Parathyroid adenoma (tissue), 2 donors: ENCODE data around the gene KIF19.

Source experiments
- H2AFZ ChIP-seq: fragments of 300-600 bp; sonication (generic); one replicate; pipeline ENCODE4 v1.7.0; 2017; ENCODE audit warnings: antibody characterized with exemption, mild to moderate bottlenecking
- H3K27ac ChIP-seq: fragments of 300-600 bp; sonication (generic); one replicate; pipeline ENCODE4 v1.7.0; 2017
- H3K27me3 ChIP-seq: fragments of 300-600 bp; sonication (generic); one replicate; pipeline ENCODE4 v1.7.0; 2017; ENCODE audit warnings: low read length; ENCODE audit not compliant: control insufficient read depth, insufficient read depth
- H3K36me3 ChIP-seq: fragments of 300-600 bp; sonication (generic); one replicate; pipeline ENCODE4 v1.7.0; 2017; ENCODE audit warnings: low read length; ENCODE audit not compliant: control insufficient read depth, insufficient read depth
- H3K4me1 ChIP-seq: fragments of 300-600 bp; sonication (generic); one replicate; pipeline ENCODE4 v1.7.0; 2017; ENCODE audit warnings: control low read depth
- H3K4me2 ChIP-seq: fragments of 300-600 bp; sonication (generic); one replicate; pipeline ENCODE4 v1.7.0; 2017; ENCODE audit warnings: low read length
- H3K4me3 ChIP-seq: fragments of 300-600 bp; sonication (generic); one replicate; pipeline ENCODE4 v1.7.0; 2017; ENCODE audit warnings: low read depth, low read length
- H3K79me2 ChIP-seq: fragments of 300-600 bp; sonication (generic); one replicate; pipeline ENCODE4 v1.7.0; 2017; ENCODE audit warnings: control low read depth
- H3K9ac ChIP-seq: fragments of 300-600 bp; sonication (generic); one replicate; pipeline ENCODE4 v1.7.0; 2017; ENCODE audit warnings: mild to moderate bottlenecking
- H3K9me3 ChIP-seq: fragments of 300-600 bp; sonication (generic); one replicate; pipeline ENCODE4 v1.7.0; 2017; ENCODE audit warnings: low read length; ENCODE audit not compliant: control insufficient read depth
- TF ChIP-seq, protein P1 (sequence below): fragments of 300-600 bp; sonication (generic); IDR thresholded peaks from one replicate; pipeline ENCODE4 v1.7.0; 2017; ENCODE audit warnings: antibody characterized with exemption, mild to moderate bottlenecking
- donor health status: primary hyperparathyroidism.

The KIF19 gene

DNA sequence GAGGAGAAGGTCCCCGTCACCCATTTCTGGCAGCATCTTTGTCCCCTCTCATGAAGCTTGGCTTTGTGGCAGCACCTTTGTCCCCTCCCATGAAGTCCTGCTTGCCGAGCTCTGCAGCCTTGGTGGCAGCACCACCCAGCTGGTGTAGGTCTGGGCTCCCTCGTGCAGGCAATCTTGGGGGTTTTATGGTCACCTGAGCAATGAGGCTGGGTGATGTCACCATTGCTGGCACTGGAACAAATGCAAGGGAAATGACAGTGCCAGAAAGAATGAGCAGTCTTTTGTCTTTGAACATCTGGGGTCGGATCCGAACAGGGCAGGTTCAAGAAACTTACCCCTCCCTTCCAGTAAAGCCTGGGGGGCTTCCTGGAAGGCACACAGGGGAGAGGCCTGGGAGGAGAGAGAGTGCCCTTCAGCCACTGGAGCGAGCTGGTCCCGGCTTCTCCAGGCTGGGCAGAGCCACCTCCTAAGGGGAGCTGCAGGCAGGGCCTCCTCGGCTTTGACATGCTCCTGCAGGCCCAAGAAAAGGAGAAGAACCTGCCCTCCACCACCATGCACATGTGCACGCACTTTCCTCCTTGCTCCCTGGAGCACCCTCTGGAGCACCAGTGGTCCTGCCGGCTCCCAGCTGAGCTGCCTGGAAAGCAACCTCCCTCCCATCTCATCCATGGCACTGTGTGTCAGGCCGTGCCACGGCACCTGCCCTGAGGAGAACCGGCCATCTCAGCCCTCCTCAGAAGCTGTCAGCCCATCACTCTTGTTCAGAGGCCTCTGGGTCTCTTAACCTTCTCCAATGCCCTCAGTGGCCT, 19.6 kb downstream of the KIF19 start:
- no peaks in the 10 kb centered on the region for H3K9me3 ChIP-seq
- TF ChIP-seq, protein P1, sequence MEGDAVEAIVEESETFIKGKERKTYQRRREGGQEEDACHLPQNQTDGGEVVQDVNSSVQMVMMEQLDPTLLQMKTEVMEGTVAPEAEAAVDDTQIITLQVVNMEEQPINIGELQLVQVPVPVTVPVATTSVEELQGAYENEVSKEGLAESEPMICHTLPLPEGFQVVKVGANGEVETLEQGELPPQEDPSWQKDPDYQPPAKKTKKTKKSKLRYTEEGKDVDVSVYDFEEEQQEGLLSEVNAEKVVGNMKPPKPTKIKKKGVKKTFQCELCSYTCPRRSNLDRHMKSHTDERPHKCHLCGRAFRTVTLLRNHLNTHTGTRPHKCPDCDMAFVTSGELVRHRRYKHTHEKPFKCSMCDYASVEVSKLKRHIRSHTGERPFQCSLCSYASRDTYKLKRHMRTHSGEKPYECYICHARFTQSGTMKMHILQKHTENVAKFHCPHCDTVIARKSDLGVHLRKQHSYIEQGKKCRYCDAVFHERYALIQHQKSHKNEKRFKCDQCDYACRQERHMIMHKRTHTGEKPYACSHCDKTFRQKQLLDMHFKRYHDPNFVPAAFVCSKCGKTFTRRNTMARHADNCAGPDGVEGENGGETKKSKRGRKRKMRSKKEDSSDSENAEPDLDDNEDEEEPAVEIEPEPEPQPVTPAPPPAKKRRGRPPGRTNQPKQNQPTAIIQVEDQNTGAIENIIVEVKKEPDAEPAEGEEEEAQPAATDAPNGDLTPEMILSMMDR: no peak
- no peak overlapping the region for H3K4me3 ChIP-seq
- no peak overlapping the region for H2AFZ ChIP-seq
- no peaks in the 10 kb centered on the region for H3K36me3 ChIP-seq
- no peak overlapping the region for H3K9ac ChIP-seq
- no peak overlapping the region for H3K27ac ChIP-seq
- no peak overlapping the region for H3K4me2 ChIP-seq
- no peaks in the 10 kb centered on the region for H3K4me1 ChIP-seq
- no peaks in the 10 kb centered on the region for H3K79me2 ChIP-seq
- no peaks in the 10 kb centered on the region for H3K27me3 ChIP-seq

- Histone ChIP-seq H3K27ac (no peak overlapping the region), H3K79me2 (no peaks in the 10 kb centered on the region), H3K27me3 (no peaks in the 10 kb centered on the region), H3K4me3 (no peak overlapping the region), H3K36me3 (no peaks in the 10 kb centered on the region), H3K9ac (no peak overlapping the region), H3K9me3 (no peaks in the 10 kb centered on the region), H3K4me2 (no peak overlapping the region), H2AFZ (no peak overlapping the region), H3K4me1 (no peaks in the 10 kb centered on the region)
- TF ChIP-seq, protein P1: no peak
Measured at GRCh38 chr17:74347646-74348045, 21.6 kb downstream of the KIF19 start.

DNA sequence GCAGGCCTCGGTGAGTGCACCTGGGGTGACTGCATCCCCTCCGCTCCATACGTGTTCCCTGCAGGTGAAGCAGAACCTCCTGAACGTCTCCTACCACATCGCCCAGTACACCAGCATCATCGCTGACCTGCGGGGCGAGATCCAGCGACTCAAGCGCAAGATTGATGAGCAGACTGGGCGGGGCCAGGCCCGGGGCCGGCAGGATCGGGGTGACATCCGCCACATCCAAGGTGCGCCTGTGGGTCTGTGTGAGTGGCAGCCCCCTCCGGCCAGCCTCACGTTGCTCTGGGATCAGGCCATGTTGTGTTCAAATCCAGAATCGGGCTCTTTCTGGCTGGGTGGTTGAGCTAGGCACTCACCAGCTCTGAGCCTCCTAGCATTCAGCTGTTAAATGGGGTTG, 23.1 kb downstream of the KIF19 start:
- no peak overlapping the region for H3K4me2 ChIP-seq
- no peak overlapping the region for H2AFZ ChIP-seq
- H3K27me3 ChIP-seq: no peaks in the 10 kb centered on the region
- no peaks in the 10 kb centered on the region for H3K36me3 ChIP-seq
- H3K4me3 ChIP-seq: no peak overlapping the region
- no peak overlapping the region for H3K27ac ChIP-seq
- TF ChIP-seq, protein P1: no peak
- no peaks in the 10 kb centered on the region for H3K79me2 ChIP-seq
- no peaks in the 10 kb centered on the region for H3K9me3 ChIP-seq
- no peak overlapping the region for H3K9ac ChIP-seq
- H3K4me1 ChIP-seq: no peaks in the 10 kb centered on the region

DNA sequence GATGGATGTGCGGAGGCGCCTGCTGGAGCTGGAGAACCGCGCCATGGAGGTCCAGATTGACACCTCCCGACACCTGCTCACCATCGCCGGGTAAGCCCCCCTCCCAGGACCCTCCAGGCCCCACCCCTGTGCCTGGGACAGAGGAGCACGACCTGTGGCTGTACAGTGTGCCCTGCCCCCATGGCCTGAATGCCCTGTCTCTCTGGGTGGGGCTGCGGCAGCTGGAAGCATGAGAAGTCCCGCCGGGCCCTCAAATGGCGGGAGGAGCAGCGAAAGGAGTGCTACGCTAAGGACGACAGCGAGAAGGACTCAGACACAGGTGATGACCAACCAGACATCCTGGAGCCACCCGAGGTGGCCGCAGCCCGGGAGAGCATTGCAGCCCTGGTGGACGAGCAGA, 24.5 kb downstream of the KIF19 start:
- Histone ChIP-seq H3K4me3 (no peak overlapping the region), H3K4me2 (no peak overlapping the region), H3K9ac (no peak overlapping the region), H3K27me3 (no peaks in the 10 kb centered on the region), H3K9me3 (no peaks in the 10 kb centered on the region), H3K79me2 (no peaks in the 10 kb centered on the region), H3K36me3 (no peaks in the 10 kb centered on the region), H3K27ac (no peak overlapping the region), H2AFZ (no peak overlapping the region), H3K4me1 (no peaks in the 10 kb centered on the region)
- TF ChIP-seq, protein P1: no peak
